Measurements from ENCODE around the gene PRRT2. TPM values are rescaled to one million over a fixed set of nuclear protein-coding genes. Genes with fewer than 3 reads are reported as not detected.
"Not testable (repeated sequence)": the region's sequence is repeated elsewhere in the genome, so short reads cannot be mapped to it uniquely, and the experiment has no call there.

Gene PRRT2
- total RNA-seq, 2 experiments from 2014 or later, result 2.2 to 2.3 TPM

GRCh38 chr16:29791845-29792807 is 19.9 kb upstream of the PRRT2 start:
- Mint-ChIP-seq H3K4me3 (peak overlapping the region; percentile 96), H3K9me3 (no peaks in the 10 kb centered on the region), H3K27ac (peak overlapping the region; percentile 97), H3K36me3 (ENCODE audit: low read depth) (peaks cover 36% of the 10 kb centered on the region), H3K27me3 (no peaks in the 10 kb centered on the region), H3K4me1 (ENCODE audit: low read depth) (peaks cover 46% of the 10 kb centered on the region)
- no peak for ATAC-seq (ENCODE audit: poor library complexity)
- H3K4me1 ChIP-seq (ENCODE audit: insufficient read depth, low read length), result peaks cover 39% of the 10 kb centered on the region
- H3K4me3 ChIP-seq (ENCODE audit: low read length), result peak overlapping the region; percentile 93
- peak in 1 of 14 experiments; percentile 53 for DNase-seq
- ChIA-PET CTCF (interaction anchor here (1.4 to 3.5 kb wide), 4 partner anchors 12 to 91 kb away, joined by 3 to 60 read pairs (median 32); partner anchors contain the start of gene PAGR1), POLR2A (interaction anchor here (1.1 to 8.9 kb wide), 7 partner anchors 12 to 90 kb away, joined by 3 to 217 read pairs (median 50); partner anchors contain the start of genes C16orf54, MAZ and PAGR1)
- intact Hi-C loops (cut with DNase I, micrococcal nuclease), result loop anchor here (1.0 to 2.0 kb wide), 2 partner anchors 11 to 53 kb away; no protein-coding TSS in a partner anchor
- H3K36me3 ChIP-seq (ENCODE audit: insufficient read depth, low read length), result peaks cover 14% of the 10 kb centered on the region
- TF ChIP-seq, protein P1, sequence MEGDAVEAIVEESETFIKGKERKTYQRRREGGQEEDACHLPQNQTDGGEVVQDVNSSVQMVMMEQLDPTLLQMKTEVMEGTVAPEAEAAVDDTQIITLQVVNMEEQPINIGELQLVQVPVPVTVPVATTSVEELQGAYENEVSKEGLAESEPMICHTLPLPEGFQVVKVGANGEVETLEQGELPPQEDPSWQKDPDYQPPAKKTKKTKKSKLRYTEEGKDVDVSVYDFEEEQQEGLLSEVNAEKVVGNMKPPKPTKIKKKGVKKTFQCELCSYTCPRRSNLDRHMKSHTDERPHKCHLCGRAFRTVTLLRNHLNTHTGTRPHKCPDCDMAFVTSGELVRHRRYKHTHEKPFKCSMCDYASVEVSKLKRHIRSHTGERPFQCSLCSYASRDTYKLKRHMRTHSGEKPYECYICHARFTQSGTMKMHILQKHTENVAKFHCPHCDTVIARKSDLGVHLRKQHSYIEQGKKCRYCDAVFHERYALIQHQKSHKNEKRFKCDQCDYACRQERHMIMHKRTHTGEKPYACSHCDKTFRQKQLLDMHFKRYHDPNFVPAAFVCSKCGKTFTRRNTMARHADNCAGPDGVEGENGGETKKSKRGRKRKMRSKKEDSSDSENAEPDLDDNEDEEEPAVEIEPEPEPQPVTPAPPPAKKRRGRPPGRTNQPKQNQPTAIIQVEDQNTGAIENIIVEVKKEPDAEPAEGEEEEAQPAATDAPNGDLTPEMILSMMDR (IDR thresholded peaks at IDR 0.05), result no peak
- no peak overlapping the region for H3K27ac ChIP-seq (ENCODE audit: low read depth in 1 of 2, low read length in 2 of 2)
- no peaks in the 10 kb centered on the region for H3K27me3 ChIP-seq (ENCODE audit: control insufficient read depth in 1 of 2, insufficient read depth in 2 of 2, low read length in 2 of 2)
- no peaks in the 10 kb centered on the region for H3K9me3 ChIP-seq (ENCODE audit: control insufficient read depth in 1 of 2, insufficient read depth in 1 of 2, low read length in 2 of 2)

DNA sequence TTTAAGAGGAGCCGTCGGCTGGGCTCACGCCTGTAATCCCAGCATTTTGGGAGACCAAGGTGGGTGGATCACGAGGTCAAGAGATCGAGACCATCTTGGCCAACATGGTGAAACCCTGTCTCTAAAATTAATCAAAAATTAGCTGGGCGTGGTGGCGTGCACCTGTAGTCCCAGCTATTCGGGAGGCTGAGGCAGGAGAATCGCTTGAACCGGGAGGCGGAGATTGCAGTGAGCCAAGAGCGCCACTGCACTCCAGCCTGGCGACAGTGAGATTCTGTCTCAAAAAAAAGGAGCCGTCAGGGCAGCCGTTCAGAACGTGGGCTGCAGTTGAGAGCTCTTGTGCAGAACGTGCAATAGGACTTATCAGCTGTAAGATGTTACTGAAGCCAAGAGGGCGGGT is 18.8 kb upstream of the PRRT2 start:
- H3K9me3 Mint-ChIP-seq; H3K9me3 ChIP-seq (ENCODE audit: control insufficient read depth in 1 of 2, insufficient read depth in 1 of 2, low read length in 2 of 2); H3K27me3 ChIP-seq (ENCODE audit: control insufficient read depth in 1 of 2, insufficient read depth in 2 of 2, low read length in 2 of 2); H3K27me3 Mint-ChIP-seq; intact Hi-C loops (cut with DNase I, micrococcal nuclease); H3K4me3 Mint-ChIP-seq; ATAC-seq (ENCODE audit: poor library complexity); H3K4me3 ChIP-seq (ENCODE audit: low read length); H3K27ac ChIP-seq (ENCODE audit: low read depth in 1 of 2, low read length in 2 of 2); H3K27ac Mint-ChIP-seq; DNase-seq: not testable (repeated sequence)
- Mint-ChIP-seq H3K36me3 (ENCODE audit: low read depth) (peaks cover 47% of the 10 kb centered on the region), H3K4me1 (ENCODE audit: low read depth) (peaks cover 46% of the 10 kb centered on the region)
- Histone ChIP-seq H3K4me1 (ENCODE audit: insufficient read depth, low read length) (peaks cover 39% of the 10 kb centered on the region), H3K36me3 (ENCODE audit: insufficient read depth, low read length) (peaks cover 24% of the 10 kb centered on the region)
- ChIA-PET CTCF (interaction anchor here (1.1 to 1.4 kb wide), 2 partner anchors 23 to 55 kb away, joined by 3 read pairs; partner anchors contain the start of gene PAGR1), POLR2A (interaction anchor here (0.6 to 8.9 kb wide), 4 partner anchors 11 to 122 kb away, joined by 3 to 217 read pairs (median 31); partner anchors contain the start of gene MAZ)

- ChIA-PET CTCF (interaction anchor here (1.0 to 1.1 kb wide), 2 partner anchors 9 to 54 kb away, joined by 3 to 4 read pairs; no protein-coding TSS in a partner anchor), POLR2A (interaction anchor here (2.2 to 8.9 kb wide), 2 partner anchors 9 to 55 kb away, joined by 4 to 217 read pairs; partner anchors contain the start of gene MAZ)
- H3K36me3 ChIP-seq (ENCODE audit: insufficient read depth, low read length), result peaks cover 36% of the 10 kb centered on the region
- peak overlapping the region; percentile 66 for H3K4me3 Mint-ChIP-seq
- H3K27me3 ChIP-seq (ENCODE audit: control insufficient read depth in 1 of 2, insufficient read depth in 2 of 2, low read length in 2 of 2), result no peaks in the 10 kb centered on the region
- H3K36me3 Mint-ChIP-seq (ENCODE audit: low read depth), result peaks cover 57% of the 10 kb centered on the region
- DNase-seq (no peak), ATAC-seq (ENCODE audit: poor library complexity) (no peak)
- intact Hi-C loops (cut with DNase I, micrococcal nuclease), result no loop called here
- no peaks in the 10 kb centered on the region for H3K27me3 Mint-ChIP-seq
- no peak overlapping the region for H3K27ac ChIP-seq (ENCODE audit: low read depth in 1 of 2, low read length in 2 of 2)
- TF ChIP-seq, protein P1 (IDR thresholded peaks at IDR 0.05), result no peak
- H3K4me3 ChIP-seq (ENCODE audit: low read length), result no peak overlapping the region
- peaks cover 42% of the 10 kb centered on the region for H3K4me1 Mint-ChIP-seq (ENCODE audit: low read depth)
- no peaks in the 10 kb centered on the region for H3K9me3 ChIP-seq (ENCODE audit: control insufficient read depth in 1 of 2, insufficient read depth in 1 of 2, low read length in 2 of 2)
- H3K9me3 Mint-ChIP-seq, result no peaks in the 10 kb centered on the region
- peaks cover 38% of the 10 kb centered on the region for H3K4me1 ChIP-seq (ENCODE audit: insufficient read depth, low read length)
- H3K27ac Mint-ChIP-seq, result no peak overlapping the region
Observed at GRCh38 chr16:29794231-29794710, 17.7 kb upstream of the PRRT2 start.
